Activated naive CD8-positive, alpha-beta T cell treated with anti-CD3 and anti-CD28 coated beads, Interleukin-2, amount 50 U/mL, for 24 hours (primary cell): Measurements from ENCODE around the gene TTYH3.

Experiments used
- ATAC-seq: fragments of 150-1000 bp; cut with Tn5 transposase; one replicate; pipeline ENCODE4 v1.10.0; 2021
- DNase-seq: peaks from one replicate; pipeline ENCODE4 v3.0.0; 2021
- H3K27ac Mint-ChIP-seq: one replicate; pipeline ENCODE4 v1.8.0; 2021; ENCODE audit warnings: mild to moderate bottlenecking, mixed read lengths
- H3K27me3 Mint-ChIP-seq: one replicate; pipeline ENCODE4 v1.8.0; 2021; ENCODE audit warnings: mixed read lengths
- H3K36me3 Mint-ChIP-seq: one replicate; pipeline ENCODE4 v1.8.0; 2021; ENCODE audit warnings: low read depth, mixed read lengths
- H3K4me1 Mint-ChIP-seq: one replicate; pipeline ENCODE4 v1.8.0; 2021; ENCODE audit warnings: mixed read lengths
- H3K4me3 Mint-ChIP-seq: one replicate; pipeline ENCODE4 v1.8.0; 2021; ENCODE audit warnings: mild to moderate bottlenecking, moderate library complexity, mixed read lengths
- H3K9me3 Mint-ChIP-seq: one replicate; pipeline ENCODE4 v1.8.0; 2021; ENCODE audit warnings: mixed read lengths

Gene TTYH3

DNA sequence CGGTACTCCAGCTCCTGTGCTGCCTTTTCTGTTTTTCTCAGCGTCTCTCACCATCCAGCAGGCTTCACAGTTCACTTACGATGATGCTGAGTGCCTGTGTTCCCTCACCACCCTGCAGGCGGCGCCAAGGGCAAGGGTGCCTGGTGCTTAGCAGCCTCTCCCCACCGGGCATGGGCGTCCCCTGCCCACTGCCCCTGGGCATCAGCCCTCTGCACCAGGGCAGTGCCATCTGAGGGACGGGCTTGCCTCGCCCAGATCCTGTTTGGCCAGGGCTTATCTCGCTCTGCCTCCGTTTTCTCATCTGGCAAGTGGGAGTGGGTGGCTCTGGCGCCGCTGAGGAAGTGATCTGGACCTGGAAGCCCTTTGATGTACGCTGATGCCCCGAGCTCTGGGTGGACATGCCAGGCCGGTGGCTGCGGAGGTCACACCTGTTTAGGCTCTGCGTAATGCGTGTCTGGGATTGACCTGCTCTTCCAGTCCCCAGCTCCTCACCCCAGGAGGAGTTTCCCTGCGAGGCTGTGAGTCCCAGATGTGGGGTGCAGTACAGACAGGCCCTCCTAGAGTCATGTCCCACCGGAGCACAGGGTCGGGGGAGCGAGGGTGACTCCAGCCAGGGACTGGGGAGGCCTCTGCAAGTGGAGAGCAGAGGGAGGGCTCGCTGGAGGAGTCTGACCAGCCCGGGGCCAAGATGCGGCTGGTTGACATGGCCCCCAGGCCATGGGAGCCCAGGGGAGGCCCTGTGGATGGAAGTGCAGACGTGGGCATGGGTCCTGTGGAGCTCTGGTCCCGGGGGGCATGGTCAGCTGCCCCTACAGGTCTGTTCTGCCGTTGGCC, 11.8 kb downstream of the TTYH3 start:
- Mint-ChIP-seq H3K4me3 (no peak overlapping the region), H3K36me3 (no peaks in the 10 kb centered on the region), H3K27me3 (no peaks in the 10 kb centered on the region), H3K4me1 (peaks cover 24% of the 10 kb centered on the region), H3K9me3 (no peaks in the 10 kb centered on the region), H3K27ac (no peak overlapping the region)
- DNase-seq (no peak), ATAC-seq (no peak)

GRCh38 chr7:2644220-2644561, 12.4 kb downstream of the TTYH3 start:
- Mint-ChIP-seq H3K9me3 (no peaks in the 10 kb centered on the region), H3K27me3 (no peaks in the 10 kb centered on the region), H3K27ac (no peak overlapping the region), H3K4me3 (peak overlapping the region; percentile 21), H3K36me3 (no peaks in the 10 kb centered on the region), H3K4me1 (peaks cover 24% of the 10 kb centered on the region)
- DNase-seq (no peak), ATAC-seq (no peak)

- peak; percentile 45 for ATAC-seq
- H3K27ac Mint-ChIP-seq: peak overlapping the region; percentile 74
- no peaks in the 10 kb centered on the region for H3K36me3 Mint-ChIP-seq
- H3K4me3 Mint-ChIP-seq: peak overlapping the region; percentile 62
- H3K9me3 Mint-ChIP-seq: no peaks in the 10 kb centered on the region
- H3K4me1 Mint-ChIP-seq: peaks cover 24% of the 10 kb centered on the region
- no peak for DNase-seq
- H3K27me3 Mint-ChIP-seq: no peaks in the 10 kb centered on the region
Observed at GRCh38 chr7:2644562-2645273, 12.9 kb downstream of the TTYH3 start.

DNA sequence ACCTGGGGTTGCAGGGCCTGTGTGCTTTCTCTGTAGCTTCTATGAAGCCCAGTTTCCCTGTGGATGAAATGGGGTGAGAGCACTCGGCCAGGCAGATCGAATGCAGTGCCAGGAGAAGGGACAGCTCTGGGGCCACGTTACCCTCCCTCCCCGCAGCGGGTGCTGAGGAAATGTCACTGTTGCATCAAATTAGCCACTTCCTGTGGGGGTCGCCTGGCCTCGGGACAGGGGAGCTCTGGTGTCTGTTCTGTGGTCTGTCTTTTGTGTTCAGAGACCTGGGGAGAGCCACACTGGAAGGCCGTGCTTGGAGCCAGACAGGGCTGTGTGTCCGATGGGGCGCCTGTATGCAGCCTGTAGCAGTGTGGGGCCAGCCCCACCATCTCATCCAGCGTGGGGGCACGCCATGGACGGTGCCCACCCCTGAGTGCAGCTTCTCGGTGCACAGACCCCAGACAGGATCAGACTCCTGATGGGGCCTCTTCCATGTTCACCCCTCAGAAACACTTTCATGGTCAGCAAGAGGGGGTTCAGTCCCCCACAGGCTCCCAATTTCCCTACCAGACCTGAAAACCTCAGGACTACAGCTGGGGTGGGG, 13.6 kb downstream of the TTYH3 start:
- Mint-ChIP-seq H3K27ac (peak overlapping the region; percentile 74), H3K9me3 (no peaks in the 10 kb centered on the region), H3K36me3 (no peaks in the 10 kb centered on the region), H3K4me3 (peak overlapping the region; percentile 62), H3K4me1 (peaks cover 24% of the 10 kb centered on the region), H3K27me3 (no peaks in the 10 kb centered on the region)
- DNase-seq (peak; percentile 70), ATAC-seq (peak; percentile 73)

GRCh38 chr7:2646336-2646679, 14.5 kb downstream of the TTYH3 start:
- no peak overlapping the region for H3K27ac Mint-ChIP-seq
- H3K4me1 Mint-ChIP-seq: peaks cover 22% of the 10 kb centered on the region
- H3K4me3 Mint-ChIP-seq: no peak overlapping the region

DNA sequence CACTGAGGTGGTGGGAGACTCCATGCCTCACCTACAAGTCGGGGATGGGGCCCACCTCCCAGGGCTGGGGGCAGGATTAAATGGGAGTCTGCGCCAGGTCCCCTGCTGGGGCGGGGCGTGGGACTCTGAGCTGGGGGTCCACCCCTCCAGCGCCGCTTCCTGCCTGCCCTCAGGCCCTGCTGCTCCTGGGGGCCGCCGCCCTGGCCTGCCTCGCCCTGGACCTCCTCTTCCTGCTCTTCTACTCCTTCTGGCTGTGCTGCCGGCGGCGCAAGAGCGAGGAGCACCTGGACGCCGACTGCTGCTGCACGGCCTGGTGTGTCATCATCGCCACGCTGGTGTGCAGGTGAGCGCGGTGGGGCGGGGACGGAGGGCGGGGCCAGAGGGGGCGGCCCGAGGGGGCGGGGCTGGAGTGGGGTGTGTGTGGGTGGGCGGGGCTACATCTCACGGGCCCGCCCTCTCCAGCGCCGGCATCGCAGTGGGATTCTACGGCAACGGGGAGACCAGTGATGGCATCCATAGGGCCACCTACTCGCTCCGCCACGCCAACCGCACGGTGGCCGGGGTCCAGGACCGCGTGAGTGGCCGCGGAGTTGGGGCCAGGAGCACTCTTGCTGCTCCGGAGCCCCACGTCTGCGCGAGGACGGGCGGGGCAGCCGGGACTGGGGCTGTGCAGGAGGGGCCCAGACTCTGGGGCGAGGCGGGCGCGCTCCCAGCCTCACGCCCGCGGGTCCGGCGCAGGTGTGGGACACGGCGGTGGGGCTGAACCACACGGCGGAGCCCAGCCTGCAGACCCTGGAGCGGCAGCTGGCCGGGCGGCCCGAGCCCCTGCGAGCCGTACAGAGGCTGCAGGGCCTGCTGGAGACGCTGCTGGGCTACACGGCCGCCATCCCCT, 15.1 kb downstream of the TTYH3 start:
- peaks cover 20% of the 10 kb centered on the region for H3K4me1 Mint-ChIP-seq
- H3K4me3 Mint-ChIP-seq: no peak overlapping the region
- H3K9me3 Mint-ChIP-seq: no peaks in the 10 kb centered on the region
- DNase-seq (no peak), ATAC-seq (no peak)
- no peaks in the 10 kb centered on the region for H3K36me3 Mint-ChIP-seq
- no peak overlapping the region for H3K27ac Mint-ChIP-seq
- H3K27me3 Mint-ChIP-seq: no peaks in the 10 kb centered on the region

More at GRCh38 chr7:2646336-2646679, 14.5 kb downstream of the TTYH3 start:
- ATAC-seq (no peak), DNase-seq (no peak)
- Mint-ChIP-seq H3K27me3 (no peaks in the 10 kb centered on the region), H3K36me3 (no peaks in the 10 kb centered on the region), H3K9me3 (no peaks in the 10 kb centered on the region)

DNA sequence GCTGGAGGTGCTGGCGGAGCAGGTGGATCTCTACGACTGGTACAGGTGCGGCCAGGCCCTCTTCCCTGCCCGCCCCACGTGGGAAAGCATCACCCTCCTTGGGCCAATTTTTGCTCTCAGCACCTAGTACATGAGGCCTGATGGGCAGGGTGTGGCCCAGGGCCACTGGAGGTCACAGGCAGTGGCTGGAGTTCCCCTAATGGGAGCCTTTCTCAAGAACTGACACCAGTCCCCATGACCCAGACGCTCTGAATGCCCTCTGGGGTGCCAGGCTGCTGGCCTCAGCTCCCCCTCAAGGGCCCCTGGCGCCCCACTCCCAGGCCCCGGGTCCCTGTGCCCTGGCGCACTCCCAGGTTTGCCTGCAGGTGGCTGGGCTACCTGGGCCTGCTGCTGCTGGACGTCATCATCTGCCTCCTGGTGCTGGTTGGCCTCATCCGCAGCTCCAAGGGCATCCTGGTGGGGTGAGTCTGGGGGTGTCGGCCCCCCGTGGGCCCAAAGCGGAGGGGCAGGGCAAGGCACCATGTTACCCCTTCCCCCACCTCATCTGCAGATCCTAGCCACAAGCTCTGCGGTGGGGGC, 15.9 kb downstream of the TTYH3 start:
- Mint-ChIP-seq H3K36me3 (no peaks in the 10 kb centered on the region), H3K4me3 (no peak overlapping the region), H3K4me1 (peaks cover 20% of the 10 kb centered on the region), H3K9me3 (no peaks in the 10 kb centered on the region), H3K27ac (no peak overlapping the region), H3K27me3 (no peaks in the 10 kb centered on the region)
- no peak for ATAC-seq
- no peak for DNase-seq

GRCh38 chr7:2649139-2649838, 17.5 kb downstream of the TTYH3 start:
- no peaks in the 10 kb centered on the region for H3K36me3 Mint-ChIP-seq
- H3K9me3 Mint-ChIP-seq: no peaks in the 10 kb centered on the region
- H3K4me1 Mint-ChIP-seq: peaks cover 17% of the 10 kb centered on the region
- no peak overlapping the region for H3K27ac Mint-ChIP-seq
- ATAC-seq (no peak), DNase-seq (no peak)
- no peak overlapping the region for H3K4me3 Mint-ChIP-seq
- no peaks in the 10 kb centered on the region for H3K27me3 Mint-ChIP-seq

DNA sequence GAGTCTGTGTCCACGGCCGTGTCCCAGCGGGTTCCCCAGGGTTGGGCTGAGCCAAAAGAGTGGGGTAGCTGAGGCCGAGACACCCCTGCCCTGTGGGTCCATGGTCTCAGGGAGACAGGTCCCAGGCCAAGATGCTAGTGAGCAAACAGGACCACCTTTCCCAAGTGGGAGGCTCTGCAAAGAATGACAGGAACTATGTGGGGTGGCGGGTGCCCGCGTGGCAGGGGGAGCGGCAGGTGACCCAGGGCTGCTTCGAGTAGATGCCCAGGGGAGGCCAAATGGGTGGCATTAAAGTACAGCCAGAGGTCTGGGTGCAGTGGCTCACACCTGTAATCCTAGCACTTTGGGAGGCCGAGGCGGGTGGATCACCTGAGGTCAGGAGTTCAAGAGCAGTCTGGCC, 18.2 kb downstream of the TTYH3 start:
- no peak for DNase-seq
- peaks cover 11% of the 10 kb centered on the region for H3K4me1 Mint-ChIP-seq

DNA sequence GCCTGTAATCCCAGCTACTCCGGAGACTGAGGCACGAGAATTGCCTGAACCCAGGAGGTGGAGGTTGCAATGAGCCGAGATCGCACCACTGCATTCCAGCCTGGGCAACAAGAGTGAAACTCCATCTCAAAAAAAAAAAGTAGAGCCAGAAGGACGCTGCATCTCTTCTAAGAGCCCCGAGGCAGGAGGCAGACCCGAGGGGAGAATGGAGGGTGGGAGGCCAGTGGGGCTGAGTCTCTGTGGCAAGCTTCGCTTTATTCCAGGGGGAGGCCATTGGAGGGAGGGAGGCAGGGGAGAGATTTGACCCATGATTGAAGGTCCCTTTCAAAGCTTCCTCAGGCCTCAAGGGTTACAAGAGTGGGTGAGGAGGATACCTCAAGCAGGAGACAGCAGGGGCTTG, 18.7 kb downstream of the TTYH3 start:
- ATAC-seq (no peak), DNase-seq (no peak)
- H3K36me3 Mint-ChIP-seq: no peaks in the 10 kb centered on the region
- no peaks in the 10 kb centered on the region for H3K27me3 Mint-ChIP-seq
- no peak overlapping the region for H3K4me3 Mint-ChIP-seq
- H3K9me3 Mint-ChIP-seq: no peaks in the 10 kb centered on the region
- no peak overlapping the region for H3K27ac Mint-ChIP-seq
- H3K4me1 Mint-ChIP-seq: peaks cover 6% of the 10 kb centered on the region

More for the DNA sequence above, 18.2 kb downstream of the TTYH3 start:
- H3K27ac Mint-ChIP-seq: no peak overlapping the region
- ATAC-seq: no peak
- H3K9me3 Mint-ChIP-seq: no peaks in the 10 kb centered on the region
- no peaks in the 10 kb centered on the region for H3K36me3 Mint-ChIP-seq
- no peak overlapping the region for H3K4me3 Mint-ChIP-seq
- H3K27me3 Mint-ChIP-seq: no peaks in the 10 kb centered on the region

- Mint-ChIP-seq H3K9me3 (no peaks in the 10 kb centered on the region), H3K27me3 (no peaks in the 10 kb centered on the region), H3K36me3 (no peaks in the 10 kb centered on the region), H3K27ac (no peak overlapping the region), H3K4me3 (no peak overlapping the region), H3K4me1 (no peaks in the 10 kb centered on the region)
- ATAC-seq (no peak), DNase-seq (no peak)
Observed at GRCh38 chr7:2651336-2651735, 19.6 kb downstream of the TTYH3 start.

DNA sequence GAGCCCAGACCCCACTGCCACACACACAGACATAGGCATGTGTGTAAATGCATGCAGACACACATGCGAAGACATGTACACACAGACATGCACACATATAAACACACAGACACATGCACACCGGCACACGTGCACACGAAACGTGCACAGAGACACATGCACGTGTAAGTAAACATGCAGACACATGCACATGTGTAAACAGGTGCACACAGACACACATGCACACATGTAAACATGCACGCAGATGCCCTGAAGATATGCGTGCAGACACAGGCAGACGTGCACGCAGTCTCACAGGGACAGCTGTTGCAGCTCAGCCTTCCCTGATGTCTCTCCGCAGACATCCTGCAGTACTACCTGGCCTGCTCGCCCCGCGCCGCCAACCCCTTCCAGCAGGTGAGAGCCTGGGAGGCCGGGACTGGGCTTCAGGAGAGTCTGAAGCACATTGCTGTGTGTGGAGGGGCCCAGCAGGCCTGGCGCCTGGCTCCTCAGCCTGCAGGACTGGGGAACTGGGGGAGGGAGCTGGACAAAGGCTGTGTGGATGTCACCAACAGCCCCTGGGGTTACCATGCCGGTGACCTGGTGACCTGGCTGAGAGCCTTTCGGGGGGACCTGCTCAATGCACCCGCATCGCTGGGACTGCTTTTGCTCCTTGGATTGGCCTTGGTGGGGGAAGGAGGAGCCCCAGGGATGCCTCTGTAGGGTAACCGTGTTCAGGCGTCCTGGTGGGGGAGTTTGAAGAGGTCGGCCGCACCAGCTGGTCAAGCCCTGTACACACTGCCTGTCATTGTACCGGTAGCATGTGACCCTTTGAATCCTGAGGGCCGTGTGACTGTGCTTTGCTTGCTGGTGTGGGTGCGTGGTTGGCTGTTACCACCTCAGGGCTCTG, 20.3 kb downstream of the TTYH3 start:
- Mint-ChIP-seq H3K4me1 (no peaks in the 10 kb centered on the region), H3K27ac (no peak overlapping the region)
- ATAC-seq: no peak

DNA sequence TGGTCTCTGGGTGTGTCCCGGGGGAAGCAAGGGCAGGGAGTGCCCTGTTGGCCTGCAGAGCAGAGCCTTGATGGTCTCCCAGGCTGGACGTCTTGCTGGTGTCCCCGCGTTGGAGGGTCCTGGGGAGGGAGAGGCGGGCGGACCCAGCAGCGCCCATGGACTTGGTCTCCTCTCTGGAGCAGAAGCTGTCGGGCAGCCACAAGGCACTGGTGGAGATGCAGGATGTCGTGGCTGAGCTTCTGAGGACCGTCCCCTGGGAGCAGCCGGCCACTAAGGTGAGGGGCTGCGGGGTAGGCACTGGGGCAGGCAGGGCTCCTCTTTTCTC, 20.9 kb downstream of the TTYH3 start:
- H3K9me3 Mint-ChIP-seq: no peaks in the 10 kb centered on the region
- no peaks in the 10 kb centered on the region for H3K27me3 Mint-ChIP-seq
- no peak overlapping the region for H3K4me3 Mint-ChIP-seq
- H3K36me3 Mint-ChIP-seq: no peaks in the 10 kb centered on the region
- H3K4me1 Mint-ChIP-seq: no peaks in the 10 kb centered on the region
- ATAC-seq: no peak
- no peak overlapping the region for H3K27ac Mint-ChIP-seq
- DNase-seq: no peak

More for the DNA sequence above, 20.3 kb downstream of the TTYH3 start:
- no peaks in the 10 kb centered on the region for H3K9me3 Mint-ChIP-seq
- no peak for DNase-seq
- no peak overlapping the region for H3K4me3 Mint-ChIP-seq
- H3K36me3 Mint-ChIP-seq: no peaks in the 10 kb centered on the region
- no peaks in the 10 kb centered on the region for H3K27me3 Mint-ChIP-seq
